HepG2 (cell line): ENCODE measurements around the gene SP5. TPM values are rescaled to one million over a fixed set of nuclear protein-coding genes. Genes with fewer than 3 reads are reported as not detected.

Experiments
- CENPT ChIP-seq: sonication (generic); formaldehyde crosslinking; IDR thresholded peaks from 2 replicates; pipeline ENCODE4 v1.8.0; 2022; ENCODE audit warnings: low read depth, mild to moderate bottlenecking, moderate library complexity, missing genetic modification reagents
- HNRNPLL ChIP-seq: fragments of 200-400 bp; formaldehyde crosslinking; IDR thresholded peaks from 2 replicates; pipeline ENCODE4 v1.6.1; 2017; ENCODE audit warnings: mild to moderate bottlenecking, low read depth, low read length; ENCODE audit not compliant: poor library complexity, severe bottlenecking
- KDM1A ChIP-seq: IDR thresholded peaks from 2 replicates; pipeline ENCODE4 v1.6.1; 2016; ENCODE audit warnings: missing compliant biosample characterization
- KLF13 ChIP-seq: sonication (generic); formaldehyde crosslinking; IDR thresholded peaks from 2 replicates; pipeline ENCODE4 v1.4.0; 2020; ENCODE audit warnings: mild to moderate bottlenecking, missing genetic modification reagents
- NR1H2 ChIP-seq: sonication (generic); formaldehyde crosslinking; IDR thresholded peaks from 2 replicates; pipeline ENCODE4 v1.8.1; 2022; ENCODE audit warnings: low read depth, missing genetic modification reagents, borderline replicate concordance
- RFXAP ChIP-seq: sonication (generic); formaldehyde crosslinking; IDR thresholded peaks from 2 replicates; pipeline ENCODE4 v1.4.0; 2020; ENCODE audit warnings: missing genetic modification reagents, borderline replicate concordance
- THAP8 ChIP-seq: sonication (generic); formaldehyde crosslinking; IDR thresholded peaks from 2 replicates; pipeline ENCODE4 v1.5.1; 2020; ENCODE audit warnings: missing genetic modification reagents, mild to moderate bottlenecking, borderline replicate concordance
- TRIM24 ChIP-seq: sonication (generic); formaldehyde crosslinking; IDR thresholded peaks from 2 replicates; pipeline ENCODE4 v1.8.0; 2022; ENCODE audit warnings: mild to moderate bottlenecking, missing genetic modification reagents
- YEATS4 ChIP-seq: sonication (generic); formaldehyde crosslinking; IDR thresholded peaks from 2 replicates; pipeline ENCODE4 v1.4.0; 2020; ENCODE audit warnings: missing genetic modification reagents, borderline replicate concordance
- ZC3H13 ChIP-seq: sonication (generic); formaldehyde crosslinking; IDR thresholded peaks from 2 replicates; pipeline ENCODE4 v1.8.1; 2023; ENCODE audit warnings: mild to moderate bottlenecking, missing genetic modification reagents, moderate library complexity
- ZFP62 ChIP-seq: sonication (generic); formaldehyde crosslinking; IDR thresholded peaks from 2 replicates; pipeline ENCODE4 v1.4.0; 2020; ENCODE audit warnings: missing genetic modification reagents
- ZNF20 ChIP-seq: sonication (generic); formaldehyde crosslinking; IDR thresholded peaks from 2 replicates; pipeline ENCODE4 v1.4.0; 2020; ENCODE audit warnings: mild to moderate bottlenecking, moderate library complexity, missing genetic modification reagents
- ZNF367 ChIP-seq: sonication (generic); formaldehyde crosslinking; IDR thresholded peaks from 2 replicates; pipeline ENCODE4 v1.4.0; 2020; ENCODE audit warnings: missing genetic modification reagents, borderline replicate concordance
- ZNF547 ChIP-seq: sonication (generic); formaldehyde crosslinking; IDR thresholded peaks from 2 replicates; pipeline ENCODE4 v1.5.1; 2020; ENCODE audit warnings: mild to moderate bottlenecking, missing genetic modification reagents
- ZNF597 ChIP-seq: sonication (generic); formaldehyde crosslinking; IDR thresholded peaks from 2 replicates; pipeline ENCODE4 v1.5.0; 2020; ENCODE audit warnings: missing genetic modification reagents
- ZNF780A ChIP-seq: sonication (generic); formaldehyde crosslinking; IDR thresholded peaks from 2 replicates; pipeline ENCODE4 v1.8.0; 2022; ENCODE audit warnings: mild to moderate bottlenecking, missing genetic modification reagents, moderate library complexity
- polyA plus RNA-seq, 8 experiments: library from polyadenylated mRNA; depleted of rRNA in 3 of 8; stranded (reverse) in 7 of 8; unstranded in 1 of 8; fragments of >200 nt; fragmentation: Illumina TruSeq in 4 of 8; extraction: Trizol in 4 of 8; gene quantifications; 2 replicates each; pipeline versions ENCODE4 v1.2.1 to v1.2.3, GENCODE V29; 2011 to 2016; ENCODE audit warnings: low read depth in 4 of 8, missing spikeins in 1 of 8, mixed read lengths in 1 of 8; ENCODE audit not compliant: insufficient read depth in 1 of 8
- total RNA-seq, 5 experiments: library from RNA; depleted of rRNA; stranded (reverse); fragments of >200 nt; fragmentation: Illumina TruSeq; extraction: Trizol; gene quantifications; 2 replicates each; pipeline ENCODE4 v1.2.3, GENCODE V29; 2016; ENCODE audit warnings: low read depth in 1 of 5
- TF ChIP-seq, protein P1 (sequence below): IDR thresholded peaks from 2 replicates; pipeline ENCODE4 v1.6.1; 2018; ENCODE audit warnings: missing genetic modification reagents, mild to moderate bottlenecking, missing compliant biosample characterization
- TF ChIP-seq, protein P2 (sequence below): sonication (generic); formaldehyde crosslinking; IDR thresholded peaks from 2 replicates; pipeline ENCODE4 v1.9.0; 2022; ENCODE audit warnings: missing genetic modification reagents, mild to moderate bottlenecking, borderline replicate concordance
- TF ChIP-seq, protein P3 (sequence below): sonication (generic); formaldehyde crosslinking; IDR thresholded peaks from 2 replicates; pipeline ENCODE4 v1.4.0; 2020; ENCODE audit warnings: missing genetic modification reagents, borderline replicate concordance

The SP5 gene
- total and polyA plus RNA-seq, 2 of the 13 experiments (the other 11 are each of a cell fraction or from before 2014, with no cell fraction given) = 50.8 to 119 TPM

DNA sequence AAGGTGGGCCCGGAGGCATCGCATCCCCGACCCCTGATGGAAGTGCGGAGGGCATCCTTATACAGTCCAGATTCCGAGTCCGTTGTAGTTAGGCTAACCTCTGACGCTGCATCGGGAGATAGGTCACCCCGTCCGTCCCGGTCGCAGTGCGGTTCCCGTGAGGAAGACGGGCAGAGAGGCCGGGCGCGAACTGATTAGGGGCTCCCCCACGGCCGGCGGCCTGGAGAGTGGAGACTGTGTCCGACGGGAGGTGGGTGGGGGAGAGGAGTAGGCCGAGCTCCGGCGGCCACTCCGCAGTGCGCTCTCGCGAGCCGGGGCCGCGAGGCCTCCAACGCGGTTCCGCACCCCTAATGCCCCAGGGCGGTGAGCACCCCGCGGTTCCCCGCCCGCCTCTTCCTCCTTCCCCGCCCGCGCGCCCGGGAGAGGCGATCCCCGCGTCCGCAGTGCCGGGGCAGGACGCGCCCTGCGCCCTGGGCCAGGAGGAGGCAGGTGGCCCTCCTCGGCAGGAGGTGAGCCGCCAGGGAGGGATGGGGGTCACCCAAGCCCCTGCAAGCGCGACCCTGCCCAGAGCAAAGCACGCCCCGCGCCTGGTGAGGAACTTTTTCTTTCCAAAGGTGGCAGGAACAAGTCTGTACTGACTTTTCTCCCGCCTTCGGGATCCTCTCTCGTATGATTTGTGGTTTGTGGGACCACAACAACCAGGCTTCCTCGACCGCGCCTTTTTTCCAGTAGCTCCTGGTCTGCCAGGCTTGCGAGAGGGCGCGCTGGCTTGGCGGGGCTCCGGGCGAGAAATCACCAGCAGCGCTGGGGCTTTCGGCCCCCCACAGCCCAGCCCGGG, 1.4 kb upstream of the SP5 start (continued):
- TF ChIP-seq, protein P1, sequence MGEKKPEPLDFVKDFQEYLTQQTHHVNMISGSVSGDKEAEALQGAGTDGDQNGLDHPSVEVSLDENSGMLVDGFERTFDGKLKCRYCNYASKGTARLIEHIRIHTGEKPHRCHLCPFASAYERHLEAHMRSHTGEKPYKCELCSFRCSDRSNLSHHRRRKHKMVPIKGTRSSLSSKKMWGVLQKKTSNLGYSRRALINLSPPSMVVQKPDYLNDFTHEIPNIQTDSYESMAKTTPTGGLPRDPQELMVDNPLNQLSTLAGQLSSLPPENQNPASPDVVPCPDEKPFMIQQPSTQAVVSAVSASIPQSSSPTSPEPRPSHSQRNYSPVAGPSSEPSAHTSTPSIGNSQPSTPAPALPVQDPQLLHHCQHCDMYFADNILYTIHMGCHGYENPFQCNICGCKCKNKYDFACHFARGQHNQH (CRISPR knock-in tag) = no peak
- TF ChIP-seq NR1H2 (CRISPR knock-in tag) (peak; percentile 27; the same call in 1 of the 2 replicates), KLF13 (0 out of 2 replicates have a peak, but pooled peaks have one; percentile 53), RFXAP (CRISPR knock-in tag) (no peak; the same call in 1 of the 2 replicates), HNRNPLL (peak; percentile 20), CENPT (no peak; the same call in 1 of the 2 replicates), YEATS4 (CRISPR knock-in tag) (peak; percentile 40; the same call in 1 of the 2 replicates), ZNF780A (CRISPR knock-in tag) (peak; percentile 67), ZC3H13 (CRISPR knock-in tag) (peak; percentile 95; the same call in 1 of the 2 replicates), ZNF367 (CRISPR knock-in tag) (no peak), ZNF20 (CRISPR knock-in tag) (peak; percentile 56; the same call in 1 of the 2 replicates), TRIM24 (CRISPR knock-in tag) (no peak), ZNF597 (no peak), ZFP62 (CRISPR knock-in tag) (no peak), THAP8 (CRISPR knock-in tag) (no peak), KDM1A (CRISPR knock-in tag) (no peak), ZNF547 (0 out of 2 replicates have a peak, but pooled peaks have one; percentile 8)
- TF ChIP-seq, protein P2, sequence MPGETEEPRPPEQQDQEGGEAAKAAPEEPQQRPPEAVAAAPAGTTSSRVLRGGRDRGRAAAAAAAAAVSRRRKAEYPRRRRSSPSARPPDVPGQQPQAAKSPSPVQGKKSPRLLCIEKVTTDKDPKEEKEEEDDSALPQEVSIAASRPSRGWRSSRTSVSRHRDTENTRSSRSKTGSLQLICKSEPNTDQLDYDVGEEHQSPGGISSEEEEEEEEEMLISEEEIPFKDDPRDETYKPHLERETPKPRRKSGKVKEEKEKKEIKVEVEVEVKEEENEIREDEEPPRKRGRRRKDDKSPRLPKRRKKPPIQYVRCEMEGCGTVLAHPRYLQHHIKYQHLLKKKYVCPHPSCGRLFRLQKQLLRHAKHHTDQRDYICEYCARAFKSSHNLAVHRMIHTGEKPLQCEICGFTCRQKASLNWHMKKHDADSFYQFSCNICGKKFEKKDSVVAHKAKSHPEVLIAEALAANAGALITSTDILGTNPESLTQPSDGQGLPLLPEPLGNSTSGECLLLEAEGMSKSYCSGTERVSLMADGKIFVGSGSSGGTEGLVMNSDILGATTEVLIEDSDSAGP = peak; percentile 75
- TF ChIP-seq, protein P3, sequence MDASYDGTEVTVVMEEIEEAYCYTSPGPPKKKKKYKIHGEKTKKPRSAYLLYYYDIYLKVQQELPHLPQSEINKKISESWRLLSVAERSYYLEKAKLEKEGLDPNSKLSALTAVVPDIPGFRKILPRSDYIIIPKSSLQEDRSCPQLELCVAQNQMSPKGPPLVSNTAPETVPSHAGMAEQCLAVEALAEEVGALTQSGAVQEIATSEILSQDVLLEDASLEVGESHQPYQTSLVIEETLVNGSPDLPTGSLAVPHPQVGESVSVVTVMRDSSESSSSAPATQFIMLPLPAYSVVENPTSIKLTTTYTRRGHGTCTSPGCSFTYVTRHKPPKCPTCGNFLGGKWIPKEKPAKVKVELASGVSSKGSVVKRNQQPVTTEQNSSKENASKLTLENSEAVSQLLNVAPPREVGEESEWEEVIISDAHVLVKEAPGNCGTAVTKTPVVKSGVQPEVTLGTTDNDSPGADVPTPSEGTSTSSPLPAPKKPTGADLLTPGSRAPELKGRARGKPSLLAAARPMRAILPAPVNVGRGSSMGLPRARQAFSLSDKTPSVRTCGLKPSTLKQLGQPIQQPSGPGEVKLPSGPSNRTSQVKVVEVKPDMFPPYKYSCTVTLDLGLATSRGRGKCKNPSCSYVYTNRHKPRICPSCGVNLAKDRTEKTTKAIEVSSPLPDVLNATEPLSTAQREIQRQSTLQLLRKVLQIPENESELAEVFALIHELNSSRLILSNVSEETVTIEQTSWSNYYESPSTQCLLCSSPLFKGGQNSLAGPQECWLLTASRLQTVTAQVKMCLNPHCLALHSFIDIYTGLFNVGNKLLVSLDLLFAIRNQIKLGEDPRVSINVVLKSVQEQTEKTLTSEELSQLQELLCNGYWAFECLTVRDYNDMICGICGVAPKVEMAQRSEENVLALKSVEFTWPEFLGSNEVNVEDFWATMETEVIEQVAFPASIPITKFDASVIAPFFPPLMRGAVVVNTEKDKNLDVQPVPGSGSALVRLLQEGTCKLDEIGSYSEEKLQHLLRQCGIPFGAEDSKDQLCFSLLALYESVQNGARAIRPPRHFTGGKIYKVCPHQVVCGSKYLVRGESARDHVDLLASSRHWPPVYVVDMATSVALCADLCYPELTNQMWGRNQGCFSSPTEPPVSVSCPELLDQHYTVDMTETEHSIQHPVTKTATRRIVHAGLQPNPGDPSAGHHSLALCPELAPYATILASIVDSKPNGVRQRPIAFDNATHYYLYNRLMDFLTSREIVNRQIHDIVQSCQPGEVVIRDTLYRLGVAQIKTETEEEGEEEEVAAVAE (CRISPR knock-in tag) = no peak
